ENCODE data around the gene COL2A1. TPM values are rescaled to one million over a fixed set of nuclear protein-coding genes. Genes with fewer than 3 reads are reported as not detected.
A peak's percentile ranks its signal among the peaks of the same experiment; 100 is the strongest.

The COL2A1 gene
- not detected for total RNA-seq
- not detected for polyA plus RNA-seq

DNA sequence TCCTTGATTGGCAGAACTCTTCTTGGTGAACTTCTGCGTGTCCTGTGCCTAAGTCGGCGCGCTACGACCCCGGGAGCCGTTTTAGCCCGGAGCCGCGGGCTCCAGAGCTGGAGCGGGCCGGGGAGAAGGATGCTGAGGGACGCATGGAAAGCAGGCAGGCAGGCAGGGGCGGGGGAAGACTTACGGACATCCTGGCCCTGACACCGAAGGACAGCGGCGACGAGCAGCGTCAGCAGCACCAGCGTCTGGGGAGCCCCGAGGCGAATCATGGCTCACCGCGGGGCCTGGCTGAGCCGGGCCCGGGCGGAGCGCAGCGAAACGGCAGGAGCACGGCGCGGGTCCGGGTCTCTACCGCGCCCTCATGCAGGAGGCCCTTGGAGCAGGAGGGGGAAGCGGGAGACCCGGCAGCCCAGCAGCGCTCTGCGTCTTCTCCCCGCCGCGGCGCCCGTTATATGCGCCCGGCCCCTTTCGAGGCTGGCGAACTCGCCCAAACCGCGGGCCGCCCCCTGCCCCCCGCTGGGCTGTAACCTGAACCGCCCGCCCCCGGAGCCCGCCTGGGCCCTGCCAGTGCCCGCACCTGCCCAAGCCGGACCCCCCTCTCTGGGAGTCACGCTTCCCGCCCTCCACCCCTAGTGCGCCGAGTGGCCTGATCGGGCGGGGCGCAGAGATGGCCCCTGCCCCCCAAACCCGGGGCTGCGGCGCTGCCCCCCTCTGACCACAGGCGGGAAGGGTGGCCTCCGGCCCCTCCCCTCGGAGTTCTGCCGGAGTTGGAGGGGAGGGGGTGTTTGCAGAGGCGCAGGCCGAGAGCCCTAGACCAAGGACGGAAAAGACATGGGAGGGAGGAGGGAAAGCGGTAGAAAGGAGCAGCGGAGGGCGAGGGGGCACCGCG, at the start of gene COL2A1:
TSS of gene COL2A1 (minus strand) at position 424 of the 889 bp plus-strand sequence. CDS start at position 269, 155 bp downstream.
- H3K27ac ChIP-seq (ENCODE audit: insufficient read depth, low read length, poor library complexity, severe bottlenecking), result no peak within 1 kb of the TSS
- peak; percentile 35 to 36 for ATAC-seq (ENCODE audit: low read depth in 2 of 2)
- H3K27me3 ChIP-seq (ENCODE audit: control insufficient read depth, insufficient read depth, low read length), result peaks cover 54% of the 10 kb centered on the region
- Mint-ChIP-seq H3K4me3 (peak within 1 kb of the TSS; percentile 75 to 96 (median 81)), H3K27me3 (peaks cover 97% of the 10 kb centered on the region), H3K27ac (peak within 1 kb of the TSS in 2 of 3 donors; percentile 5 to 38), H3K4me1 (peaks cover 11 to 39% (median 22%) of the 10 kb centered on the region in 4 donors), H3K36me3 (no peaks in the 10 kb centered on the region), H3K9me3 (peaks cover 0 to 2% (median 0%) of the 10 kb centered on the region in 7 donors)
- H3K9me3 ChIP-seq (ENCODE audit: control insufficient read depth in 2 of 2, low read length in 2 of 2), result no peaks in the 10 kb centered on the region
- H3K4me1 ChIP-seq (ENCODE audit: control insufficient read depth, insufficient read depth, low read length, poor library complexity, severe bottlenecking), result peaks cover 37% of the 10 kb centered on the region
- no peaks in the 10 kb centered on the region for H3K36me3 ChIP-seq (ENCODE audit: control insufficient read depth, insufficient read depth, low read length)
- H3K4me3 ChIP-seq (ENCODE audit: low read depth, low read length), result peak within 1 kb of the TSS; percentile 48
- DNase-seq, result peak in 2 of 3 donors; percentile 23 to 28

DNA sequence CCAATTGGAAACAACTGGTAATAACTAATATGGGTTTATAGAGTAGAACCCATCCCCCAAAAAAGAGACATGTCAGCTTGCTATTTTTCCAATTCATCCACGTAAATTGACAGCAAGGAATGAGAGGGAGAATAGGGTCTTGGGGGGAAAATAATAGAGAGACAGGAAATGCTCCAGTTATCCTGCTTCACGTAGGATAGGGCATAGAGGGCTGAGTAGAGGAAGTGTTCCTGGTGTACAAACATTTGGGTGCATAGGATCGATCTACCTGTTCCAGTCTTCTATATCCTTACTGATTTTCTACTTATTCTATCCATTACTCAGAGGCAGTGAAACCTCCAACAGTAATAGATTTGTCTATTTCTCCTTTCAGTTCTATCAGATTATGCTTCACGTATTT, 49.6 kb upstream of the COL2A1 start:
- ATAC-seq (ENCODE audit: low read depth in 2 of 2) (no peak), DNase-seq (no peak)
- Histone ChIP-seq H3K4me3 (ENCODE audit: low read depth, low read length) (no peak overlapping the region), H3K27ac (ENCODE audit: insufficient read depth, low read length, poor library complexity, severe bottlenecking) (no peak overlapping the region), H3K36me3 (ENCODE audit: control insufficient read depth, insufficient read depth, low read length) (peaks cover 19% of the 10 kb centered on the region), H3K9me3 (ENCODE audit: control insufficient read depth in 2 of 2, low read length in 2 of 2) (peaks cover 2 to 3% of the 10 kb centered on the region in 2 experiments), H3K4me1 (ENCODE audit: control insufficient read depth, insufficient read depth, low read length, poor library complexity, severe bottlenecking) (no peaks in the 10 kb centered on the region), H3K27me3 (ENCODE audit: control insufficient read depth, insufficient read depth, low read length) (no peaks in the 10 kb centered on the region)
- Mint-ChIP-seq H3K4me1 (peaks cover 0 to 4% (median 1%) of the 10 kb centered on the region in 4 donors), H3K4me3 (no peak overlapping the region), H3K27me3 (no peaks in the 10 kb centered on the region), H3K9me3 (peaks cover 0 to 3% (median 0%) of the 10 kb centered on the region in 7 donors), H3K27ac (no peak overlapping the region), H3K36me3 (peaks cover 22% of the 10 kb centered on the region)

GRCh38 chr12:48053122-48053521, 48.8 kb upstream of the COL2A1 start:
- Mint-ChIP-seq H3K27me3 (no peaks in the 10 kb centered on the region), H3K4me1 (peaks cover 0 to 9% (median 1%) of the 10 kb centered on the region in 4 donors), H3K36me3 (peaks cover 23% of the 10 kb centered on the region), H3K9me3 (no peaks in the 10 kb centered on the region), H3K4me3 (no peak overlapping the region), H3K27ac (no peak overlapping the region)
- Histone ChIP-seq H3K36me3 (ENCODE audit: control insufficient read depth, insufficient read depth, low read length) (peaks cover 15% of the 10 kb centered on the region), H3K9me3 (ENCODE audit: control insufficient read depth in 2 of 2, low read length in 2 of 2) (no peaks in the 10 kb centered on the region), H3K27me3 (ENCODE audit: control insufficient read depth, insufficient read depth, low read length) (no peaks in the 10 kb centered on the region), H3K27ac (ENCODE audit: insufficient read depth, low read length, poor library complexity, severe bottlenecking) (no peak overlapping the region), H3K4me3 (ENCODE audit: low read depth, low read length) (no peak overlapping the region), H3K4me1 (ENCODE audit: control insufficient read depth, insufficient read depth, low read length, poor library complexity, severe bottlenecking) (no peaks in the 10 kb centered on the region)
- ATAC-seq (ENCODE audit: low read depth in 2 of 2) (no peak), DNase-seq (no peak)

DNA sequence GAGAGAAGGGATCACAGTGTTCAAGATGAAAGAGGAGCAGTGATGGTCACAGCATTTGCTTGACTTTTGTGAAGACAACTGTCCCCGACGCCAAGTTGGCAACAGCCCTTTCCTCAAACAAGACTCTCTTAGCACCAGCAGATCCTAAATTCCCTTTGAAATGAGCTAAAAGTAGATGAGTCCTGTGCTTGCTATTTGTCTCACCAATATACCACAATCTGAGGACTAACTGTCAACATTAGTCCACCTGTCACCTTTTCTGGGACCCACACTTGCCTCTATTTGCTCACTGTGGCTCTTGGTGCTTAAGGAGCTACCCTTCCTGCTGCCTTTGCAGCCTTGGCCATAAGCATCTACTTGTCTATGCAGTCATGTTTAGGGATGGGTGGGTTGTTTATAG, 47.4 kb upstream of the COL2A1 start:
- H3K27me3 Mint-ChIP-seq, result no peaks in the 10 kb centered on the region
- H3K27ac Mint-ChIP-seq, result peak overlapping the region in 1 of 3 donors; percentile 70
- Histone ChIP-seq H3K4me3 (ENCODE audit: low read depth, low read length) (no peak overlapping the region), H3K9me3 (ENCODE audit: control insufficient read depth in 2 of 2, low read length in 2 of 2) (no peaks in the 10 kb centered on the region), H3K4me1 (ENCODE audit: control insufficient read depth, insufficient read depth, low read length, poor library complexity, severe bottlenecking) (no peaks in the 10 kb centered on the region), H3K27ac (ENCODE audit: insufficient read depth, low read length, poor library complexity, severe bottlenecking) (no peak overlapping the region), H3K36me3 (ENCODE audit: control insufficient read depth, insufficient read depth, low read length) (peaks cover 24% of the 10 kb centered on the region), H3K27me3 (ENCODE audit: control insufficient read depth, insufficient read depth, low read length) (no peaks in the 10 kb centered on the region)
- ATAC-seq (ENCODE audit: low read depth in 2 of 2) (no peak), DNase-seq (no peak)
- no peak overlapping the region for H3K4me3 Mint-ChIP-seq
- H3K36me3 Mint-ChIP-seq, result peaks cover 26% of the 10 kb centered on the region
- peaks cover 0 to 9% (median 1%) of the 10 kb centered on the region in 4 donors for H3K4me1 Mint-ChIP-seq
- no peaks in the 10 kb centered on the region for H3K9me3 Mint-ChIP-seq

DNA sequence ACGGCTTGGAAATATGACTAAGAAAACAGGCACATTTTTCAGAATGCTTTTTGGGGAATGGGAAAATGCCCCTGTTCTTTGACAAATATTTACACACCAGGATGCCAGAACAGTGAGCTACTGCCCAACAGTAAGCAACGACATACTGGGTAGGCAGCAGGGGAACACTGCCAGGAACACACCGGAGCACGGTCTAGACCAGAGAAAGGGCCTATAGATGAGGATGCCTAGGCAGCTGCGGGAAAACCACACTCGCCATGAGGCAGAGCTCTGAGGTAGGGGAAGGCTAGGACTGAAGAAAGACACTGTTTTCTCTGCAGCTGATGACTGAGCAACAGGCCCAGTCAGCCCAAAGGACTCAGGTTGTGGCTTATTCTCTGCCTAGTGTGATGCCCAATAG, 45.9 kb upstream of the COL2A1 start:
- Histone ChIP-seq H3K36me3 (ENCODE audit: control insufficient read depth, insufficient read depth, low read length) (peaks cover 35% of the 10 kb centered on the region), H3K27ac (ENCODE audit: insufficient read depth, low read length, poor library complexity, severe bottlenecking) (no peak overlapping the region), H3K9me3 (ENCODE audit: control insufficient read depth in 2 of 2, low read length in 2 of 2) (no peaks in the 10 kb centered on the region), H3K4me1 (ENCODE audit: control insufficient read depth, insufficient read depth, low read length, poor library complexity, severe bottlenecking) (no peaks in the 10 kb centered on the region), H3K27me3 (ENCODE audit: control insufficient read depth, insufficient read depth, low read length) (no peaks in the 10 kb centered on the region), H3K4me3 (ENCODE audit: low read depth, low read length) (no peak overlapping the region)
- no peaks in the 10 kb centered on the region for H3K9me3 Mint-ChIP-seq
- peaks cover 0 to 9% (median 1%) of the 10 kb centered on the region in 4 donors for H3K4me1 Mint-ChIP-seq
- no peak overlapping the region for H3K27ac Mint-ChIP-seq
- no peak overlapping the region for H3K4me3 Mint-ChIP-seq
- ATAC-seq (ENCODE audit: low read depth in 2 of 2) (no peak), DNase-seq (no peak)
- peaks cover 31% of the 10 kb centered on the region for H3K36me3 Mint-ChIP-seq
- no peaks in the 10 kb centered on the region for H3K27me3 Mint-ChIP-seq

DNA sequence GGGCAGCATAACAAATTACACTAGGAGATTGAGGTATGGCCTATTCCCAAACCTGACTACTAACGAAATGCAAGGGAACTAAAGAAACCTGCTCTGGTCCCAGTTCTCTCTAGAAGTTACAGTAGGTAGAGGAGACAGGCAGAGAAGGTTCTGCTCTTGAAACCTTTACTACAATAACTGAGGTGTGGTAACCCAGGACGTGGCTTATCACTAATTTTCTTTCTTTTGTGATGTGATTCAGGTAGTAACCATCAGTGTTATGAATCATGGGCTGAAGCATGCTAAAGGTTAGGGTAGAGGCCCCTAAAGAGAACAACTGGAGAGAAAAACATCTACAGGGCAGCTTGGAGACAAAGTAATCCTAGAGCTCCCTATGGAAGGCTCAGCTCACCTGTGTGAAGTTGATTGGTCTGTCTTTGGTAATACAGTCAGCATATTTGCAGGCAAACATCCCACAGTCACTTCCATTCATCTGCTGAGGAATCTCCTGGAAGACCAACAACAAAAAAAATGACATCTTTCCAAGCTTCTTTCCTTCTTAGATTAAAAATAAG, 41.8 kb upstream of the COL2A1 start:
- Histone ChIP-seq H3K4me1 (ENCODE audit: control insufficient read depth, insufficient read depth, low read length, poor library complexity, severe bottlenecking) (no peaks in the 10 kb centered on the region), H3K36me3 (ENCODE audit: control insufficient read depth, insufficient read depth, low read length) (peaks cover 51% of the 10 kb centered on the region), H3K4me3 (ENCODE audit: low read depth, low read length) (no peak overlapping the region), H3K27me3 (ENCODE audit: control insufficient read depth, insufficient read depth, low read length) (no peaks in the 10 kb centered on the region), H3K9me3 (ENCODE audit: control insufficient read depth in 2 of 2, low read length in 2 of 2) (no peaks in the 10 kb centered on the region), H3K27ac (ENCODE audit: insufficient read depth, low read length, poor library complexity, severe bottlenecking) (no peak overlapping the region)
- H3K36me3 Mint-ChIP-seq, result peaks cover 34% of the 10 kb centered on the region
- ATAC-seq (ENCODE audit: low read depth in 2 of 2), result no peak
- no peaks in the 10 kb centered on the region for H3K27me3 Mint-ChIP-seq
- no peaks in the 10 kb centered on the region for H3K9me3 Mint-ChIP-seq
- peaks cover 0 to 5% (median 2%) of the 10 kb centered on the region in 4 donors for H3K4me1 Mint-ChIP-seq
- no peak overlapping the region for H3K4me3 Mint-ChIP-seq
- no peak for DNase-seq
- H3K27ac Mint-ChIP-seq, result peak overlapping the region in 2 of 3 donors; percentile 16 to 38

DNA sequence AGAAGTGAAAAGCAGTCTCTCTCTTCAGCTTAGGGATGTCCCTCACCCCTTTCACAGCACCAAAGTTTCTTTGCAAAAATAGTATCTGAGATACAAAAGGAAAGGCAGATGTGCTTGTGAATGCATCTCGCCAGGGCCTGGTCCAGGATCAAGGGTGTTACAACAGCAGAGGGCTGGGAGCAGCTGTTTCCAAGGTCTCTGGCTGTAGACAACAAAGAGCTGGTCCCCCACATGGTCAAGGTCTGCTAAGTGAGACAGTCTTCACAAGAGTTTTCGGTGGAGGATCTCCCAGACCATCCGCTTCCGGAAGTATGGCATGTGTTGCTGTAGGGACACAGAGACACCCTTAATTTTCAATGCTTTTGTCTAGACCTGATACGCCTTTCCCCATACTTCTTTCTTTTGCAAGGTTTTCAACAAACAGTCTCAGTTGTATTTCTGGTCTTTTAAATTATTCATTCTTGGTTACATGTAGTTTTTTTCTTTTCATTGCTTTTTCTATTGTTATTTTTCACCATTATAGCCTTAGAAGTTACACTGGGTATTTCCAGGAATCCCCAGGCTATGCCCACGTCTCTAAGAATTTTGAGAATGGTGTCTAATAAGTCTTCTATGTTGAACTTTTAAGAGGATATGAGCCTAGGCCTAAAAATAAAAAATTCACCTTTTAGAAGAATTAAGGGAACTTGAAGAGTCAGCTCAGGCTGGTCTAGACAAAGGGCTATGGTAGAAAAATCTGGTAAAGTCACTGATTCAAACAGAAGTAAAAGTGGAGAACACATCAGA, 41.0 kb upstream of the COL2A1 start:
- ATAC-seq (ENCODE audit: low read depth in 2 of 2) (no peak), DNase-seq (no peak)
- peak overlapping the region; percentile 13 to 54 (median 38) for H3K27ac Mint-ChIP-seq
- peaks cover 0 to 5% (median 2%) of the 10 kb centered on the region in 4 donors for H3K4me1 Mint-ChIP-seq
- H3K4me3 Mint-ChIP-seq, result no peak overlapping the region
- Histone ChIP-seq H3K36me3 (ENCODE audit: control insufficient read depth, insufficient read depth, low read length) (peaks cover 47% of the 10 kb centered on the region), H3K4me1 (ENCODE audit: control insufficient read depth, insufficient read depth, low read length, poor library complexity, severe bottlenecking) (no peaks in the 10 kb centered on the region), H3K27me3 (ENCODE audit: control insufficient read depth, insufficient read depth, low read length) (no peaks in the 10 kb centered on the region), H3K27ac (ENCODE audit: insufficient read depth, low read length, poor library complexity, severe bottlenecking) (no peak overlapping the region), H3K9me3 (ENCODE audit: control insufficient read depth in 2 of 2, low read length in 2 of 2) (no peaks in the 10 kb centered on the region), H3K4me3 (ENCODE audit: low read depth, low read length) (no peak overlapping the region)
- no peaks in the 10 kb centered on the region for H3K27me3 Mint-ChIP-seq
- peaks cover 33% of the 10 kb centered on the region for H3K36me3 Mint-ChIP-seq
- no peaks in the 10 kb centered on the region for H3K9me3 Mint-ChIP-seq
